ENCODE measurements around the gene LRBA.

DNA sequence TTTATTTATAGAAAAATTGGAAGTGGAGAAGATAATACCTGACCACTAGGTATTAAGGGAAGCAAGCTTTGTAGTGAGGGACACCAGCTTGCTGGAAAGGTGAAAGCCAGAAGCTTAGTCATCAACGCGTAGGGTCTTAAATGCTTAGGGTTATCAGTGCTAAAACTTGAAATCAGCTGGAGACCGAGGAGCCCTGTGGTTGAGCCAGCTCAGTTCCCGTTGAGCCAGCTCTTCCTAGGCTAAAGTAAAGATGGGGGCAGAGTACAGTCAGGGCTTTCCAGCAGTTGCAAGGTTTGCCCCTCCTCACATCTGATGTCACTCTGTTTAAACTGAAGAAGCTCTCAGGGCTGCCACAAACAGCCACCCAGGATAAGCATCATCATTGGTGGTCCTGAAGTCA is 696.1 kb downstream of the LRBA start:
- TF ChIP-seq CTCF (IDR thresholded peaks at IDR 0.05 in 4 of 5, conservative IDR thresholded peaks at IDR 0.05 in 1 of 5), result no peak
- TF ChIP-seq POLR2A (IDR thresholded peaks at IDR 0.05), result no peak

Data from gastrocnemius medialis (tissue), 4 donors.